ENCODE measurements around the gene MMP28.

MMP28 gene

DNA sequence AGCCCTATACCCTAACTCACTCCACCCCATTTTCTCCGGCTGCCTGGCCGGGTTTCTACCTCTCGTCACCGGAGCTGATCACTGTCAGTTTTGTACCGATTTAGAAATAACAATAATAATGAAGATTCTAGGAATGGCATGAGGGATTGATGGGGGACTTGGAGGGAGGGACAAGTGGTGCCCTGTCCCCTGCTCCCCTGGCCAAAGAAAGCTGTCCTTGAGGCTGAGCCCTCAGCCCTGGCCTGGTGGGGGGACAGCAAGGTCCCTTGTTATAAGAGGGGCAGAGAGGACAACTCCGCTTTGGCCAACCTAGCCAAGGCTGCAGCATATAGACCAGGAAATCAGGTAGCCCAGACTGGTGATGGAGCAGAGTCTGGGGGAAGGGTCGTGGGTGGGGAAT is 52.9 kb downstream of the MMP28 start:
- no peak for DNase-seq

DNA sequence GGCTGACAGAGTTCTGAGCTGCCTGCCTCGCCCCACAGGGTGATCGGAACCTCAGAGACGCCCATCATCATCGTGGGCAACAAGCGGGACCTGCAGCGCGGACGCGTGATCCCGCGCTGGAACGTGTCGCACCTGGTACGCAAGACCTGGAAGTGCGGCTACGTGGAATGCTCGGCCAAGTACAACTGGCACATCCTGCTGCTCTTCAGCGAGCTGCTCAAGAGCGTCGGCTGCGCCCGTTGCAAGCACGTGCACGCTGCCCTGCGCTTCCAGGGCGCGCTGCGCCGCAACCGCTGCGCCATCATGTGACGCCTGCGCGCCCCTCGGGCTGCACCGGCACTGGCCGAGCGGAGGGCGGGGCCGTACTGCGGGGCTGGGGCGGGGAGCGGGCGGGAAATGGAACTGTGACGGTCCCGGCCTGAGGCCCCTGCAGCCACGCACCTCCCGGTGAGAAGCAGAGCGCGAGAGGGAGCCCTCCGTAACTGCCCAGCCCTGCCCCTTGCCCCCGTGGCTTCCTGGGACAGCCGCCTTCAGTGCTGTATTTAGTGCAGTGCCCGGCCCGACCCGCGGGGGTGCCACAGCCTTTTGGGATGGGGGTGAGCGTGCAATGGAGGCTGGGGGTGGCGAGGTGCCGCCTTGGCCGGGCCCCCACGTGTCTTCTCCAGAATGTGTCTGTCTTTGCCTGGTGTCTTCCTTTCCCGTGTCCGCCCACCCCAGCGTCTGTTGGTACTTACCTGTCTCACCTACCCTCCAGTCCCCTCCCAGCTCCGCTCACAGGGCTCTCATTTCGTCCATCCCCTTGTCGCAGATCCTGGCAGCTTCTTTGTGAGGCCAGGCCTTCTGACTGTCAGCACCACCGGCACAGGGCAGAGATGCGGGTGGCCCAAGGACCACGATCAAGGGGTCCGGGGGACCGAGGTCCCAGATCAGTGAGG is 54.2 kb downstream of the MMP28 start:
- DNase-seq: no peak

DNA sequence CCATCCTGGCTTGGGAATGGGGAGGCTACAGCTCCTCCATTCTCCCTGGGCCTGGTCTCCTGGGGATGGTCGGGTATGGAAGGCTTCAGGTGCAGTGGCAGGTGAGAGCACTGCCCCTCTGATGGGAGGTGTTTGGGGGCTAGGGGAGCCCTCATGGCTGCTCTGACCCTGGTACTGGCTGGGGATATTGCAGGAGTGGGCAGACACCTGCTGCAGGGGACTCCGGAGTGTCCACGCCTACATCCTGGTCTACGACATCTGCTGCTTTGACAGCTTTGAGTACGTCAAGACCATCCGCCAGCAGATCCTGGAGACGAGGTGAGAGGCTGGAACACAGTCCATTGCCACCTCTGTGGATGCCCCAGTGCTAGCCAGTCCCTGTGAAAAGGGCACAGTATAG is 55.2 kb downstream of the MMP28 start:
- DNase-seq: no peak

DNA sequence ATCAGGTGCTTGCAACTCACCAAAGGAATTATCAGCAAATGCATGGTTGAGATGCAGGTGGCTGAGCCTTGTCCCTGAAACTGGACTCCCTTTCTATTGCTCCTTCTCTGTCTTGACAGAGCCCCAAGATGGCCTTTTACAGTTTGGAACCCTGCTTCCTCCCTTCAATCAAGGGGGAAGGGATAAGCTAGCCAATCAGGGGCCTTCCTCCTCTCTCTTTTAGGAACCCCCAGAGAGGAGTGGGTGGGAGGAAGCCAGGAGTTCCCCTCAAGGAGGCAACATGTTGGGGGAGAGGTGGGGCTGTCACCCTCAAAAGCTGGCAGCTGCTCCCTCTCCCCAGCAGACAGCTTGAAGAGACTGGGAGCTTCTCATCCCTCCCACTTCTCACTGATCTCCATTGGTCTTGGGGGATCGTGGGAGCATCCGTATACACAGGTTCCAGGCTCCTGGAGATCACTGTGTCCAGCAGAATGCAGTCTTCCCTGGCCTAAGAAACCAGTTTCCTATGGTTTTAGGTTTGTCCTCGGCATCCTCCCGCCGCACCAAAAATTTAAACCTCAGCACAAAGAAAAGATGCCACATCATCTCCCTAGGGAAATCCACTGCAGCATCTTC is 56.8 kb downstream of the MMP28 start:
- DNase-seq: no peak

DNA sequence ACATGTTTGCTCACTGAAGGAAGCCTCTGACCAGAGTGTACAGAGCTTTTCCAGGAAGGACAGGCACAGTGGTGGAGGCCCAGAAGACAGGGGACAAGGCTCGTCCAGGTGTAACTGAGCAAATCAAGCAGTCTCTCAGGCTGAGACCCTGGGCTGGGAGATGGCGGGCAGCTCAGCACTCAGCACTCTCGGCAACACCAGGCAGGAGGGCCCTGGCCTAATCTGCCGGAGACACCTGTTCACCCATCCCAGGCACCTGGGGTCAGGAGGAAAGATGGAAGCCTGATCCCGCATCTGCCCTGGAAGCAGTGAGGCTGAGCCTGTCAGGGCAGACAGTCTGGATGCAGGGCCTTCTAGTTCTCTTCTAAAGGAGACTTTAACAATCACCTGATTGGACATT is 59.2 kb downstream of the MMP28 start:
- no peak for DNase-seq

DNA sequence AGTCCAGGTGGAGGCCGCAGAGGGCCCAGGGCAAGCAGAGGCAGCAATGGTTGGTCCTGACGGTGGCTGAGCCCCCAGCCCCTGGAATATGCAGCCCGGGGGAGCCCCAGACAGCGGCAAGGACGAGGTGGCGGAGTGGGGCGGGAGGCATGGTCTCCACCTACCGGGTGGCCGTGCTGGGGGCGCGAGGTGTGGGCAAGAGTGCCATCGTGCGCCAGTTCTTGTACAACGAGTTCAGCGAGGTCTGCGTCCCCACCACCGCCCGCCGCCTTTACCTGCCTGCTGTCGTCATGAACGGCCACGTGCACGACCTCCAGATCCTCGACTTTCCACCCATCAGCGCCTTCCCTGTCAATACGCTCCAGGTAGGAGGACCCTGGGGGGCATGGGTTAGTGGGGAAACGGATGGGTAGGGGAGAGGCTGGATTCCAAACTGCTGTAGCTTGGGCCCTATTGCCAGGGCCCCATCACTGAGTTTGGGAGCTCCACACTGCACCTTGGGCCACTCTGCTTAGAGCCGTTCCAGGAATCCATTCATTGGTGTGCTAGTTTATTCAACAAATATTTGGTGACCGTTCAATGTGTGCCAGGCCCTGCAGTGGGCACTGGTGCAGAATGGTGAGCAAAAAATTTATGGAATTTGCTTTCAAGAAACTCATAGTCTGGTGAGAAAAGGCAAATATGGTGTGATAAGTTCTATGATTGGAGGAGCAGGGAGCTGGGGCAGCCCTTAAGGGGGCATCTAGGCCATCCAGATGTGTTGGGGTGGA is 60.2 kb downstream of the MMP28 start:
- no peak for DNase-seq

DNA sequence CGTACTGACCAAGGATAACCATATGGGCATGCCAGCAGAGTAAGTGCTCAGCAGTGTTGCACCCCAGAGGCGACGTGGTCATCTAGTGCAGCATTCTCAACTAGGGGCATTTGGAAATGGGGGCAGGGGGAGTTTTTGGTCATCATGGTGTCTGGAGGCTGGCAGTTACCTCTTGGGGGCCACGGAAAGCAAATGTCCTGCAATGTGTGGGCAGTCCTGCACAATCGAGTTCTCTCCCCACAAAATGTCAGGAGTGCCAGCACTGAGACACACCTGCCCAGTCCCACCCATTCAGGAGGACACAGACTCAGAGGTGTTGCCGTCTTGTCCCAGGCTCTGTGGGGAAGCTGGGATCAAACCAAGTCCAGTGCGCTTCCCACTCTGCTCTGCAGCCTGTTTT is 61.0 kb downstream of the MMP28 start:
- no peak for DNase-seq

DNA sequence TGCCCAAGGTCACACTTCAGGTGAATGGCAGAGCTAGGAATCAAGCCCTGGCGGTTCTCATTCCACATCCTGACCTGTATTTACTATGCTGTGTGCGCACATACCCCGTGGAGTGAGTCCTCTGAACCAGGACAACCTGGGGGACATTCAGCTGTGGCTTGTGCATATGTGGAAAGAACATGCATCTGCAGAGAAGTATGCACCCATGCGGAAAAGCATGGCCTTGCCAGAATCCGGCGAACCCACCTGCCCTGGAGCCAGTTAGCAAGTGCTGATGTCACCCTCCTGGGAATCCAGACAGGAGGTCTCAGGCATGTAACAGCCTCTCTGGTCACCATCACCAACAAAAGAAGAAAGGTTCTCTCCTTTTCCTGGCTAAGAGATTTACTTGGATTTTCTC is 62.1 kb downstream of the MMP28 start:
- DNase-seq: no peak

DNA sequence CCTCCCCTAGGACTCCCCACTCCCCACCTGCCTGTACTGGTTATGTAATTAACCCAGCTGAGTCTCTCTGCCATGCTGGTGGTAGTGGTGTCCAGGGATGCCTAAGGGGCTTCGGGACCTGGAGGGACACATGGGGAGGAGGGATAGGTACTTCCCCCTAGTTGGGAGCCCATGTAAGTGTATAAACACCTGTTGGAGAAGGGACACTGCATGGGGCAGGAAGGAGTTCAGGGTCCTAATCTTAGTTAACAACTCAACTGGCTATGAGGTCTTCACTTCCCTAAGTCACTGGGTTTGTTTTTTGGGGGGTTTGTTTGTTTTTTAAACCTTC is 62.7 kb downstream of the MMP28 start:
- DNase-seq: no peak

DNA sequence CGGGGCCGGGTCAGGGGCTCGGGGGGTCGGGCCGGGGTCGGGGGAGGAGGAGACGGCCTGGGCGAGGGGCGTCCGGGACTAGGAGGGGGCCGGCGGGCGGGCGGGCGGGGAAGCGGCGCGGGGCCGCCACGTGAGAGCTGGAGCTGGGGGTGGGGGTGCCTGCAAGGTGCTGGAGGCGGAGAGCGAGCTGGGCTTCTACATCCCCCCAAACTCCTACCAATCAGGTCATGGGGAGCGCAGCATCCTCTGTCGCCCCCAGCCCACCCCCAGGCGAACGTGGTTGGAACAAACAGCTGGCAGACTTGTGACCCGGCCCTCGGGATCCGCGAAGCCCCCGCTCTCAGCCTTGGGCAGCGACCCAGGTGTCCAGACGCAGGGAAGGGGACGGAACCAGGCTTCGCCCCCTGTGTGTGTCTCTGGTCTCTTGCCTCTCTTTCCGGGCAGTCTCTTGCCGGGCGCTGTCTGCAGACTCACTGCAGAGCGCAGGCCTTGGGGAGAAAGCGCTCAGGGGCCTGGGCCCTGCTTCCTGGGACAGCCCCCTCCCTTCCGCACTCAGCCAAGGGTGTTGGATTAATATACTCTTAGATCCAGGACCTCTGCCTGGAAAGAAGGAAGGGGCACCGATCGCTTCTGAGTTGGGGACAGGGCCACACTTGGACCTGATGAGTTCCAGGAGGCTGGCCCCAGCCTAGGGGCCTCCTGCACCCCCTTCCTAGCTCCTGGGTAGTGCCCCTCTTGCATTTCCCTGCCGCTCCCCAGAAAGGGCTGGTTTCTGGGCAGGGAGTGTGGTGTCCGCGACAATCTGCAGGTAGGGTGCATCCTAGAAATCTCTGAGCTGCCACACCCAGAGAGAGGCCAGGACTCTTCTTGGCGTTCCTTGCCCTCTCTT is 63.3 kb downstream of the MMP28 start:
- no peak for DNase-seq

DNA sequence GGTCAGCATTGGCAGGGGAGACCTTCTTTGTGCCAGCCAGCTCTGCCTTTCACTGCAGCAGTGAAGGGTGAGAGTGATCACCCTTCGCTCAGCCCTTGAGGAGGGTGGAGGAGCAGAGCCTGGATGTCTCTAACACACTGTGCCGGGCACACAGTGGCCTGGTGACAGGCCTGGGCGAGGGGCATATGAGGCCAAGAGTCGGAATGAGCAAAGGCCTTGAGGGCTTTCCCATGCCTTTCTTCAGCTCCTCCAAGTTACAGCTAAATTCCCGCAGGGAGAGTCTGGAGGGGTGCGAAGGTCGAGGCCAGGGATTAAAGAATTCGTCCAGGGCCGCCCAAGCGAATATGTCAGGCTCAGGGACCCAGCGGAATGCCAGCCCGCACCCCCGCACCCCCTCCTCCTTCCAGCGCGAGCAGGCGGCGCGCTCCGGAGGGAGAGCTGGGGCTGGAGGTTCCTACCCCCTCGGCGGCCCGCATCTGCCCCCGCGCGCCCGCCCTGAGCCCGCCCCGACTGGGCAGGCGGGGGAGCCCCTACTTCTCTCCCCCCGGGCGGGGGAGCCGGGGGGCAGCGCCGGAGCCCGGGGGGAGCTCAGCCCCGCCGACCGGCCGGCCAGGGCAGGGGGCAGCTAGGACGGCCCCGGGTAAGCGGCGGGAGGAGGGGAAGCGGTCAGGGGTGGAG is 64.1 kb downstream of the MMP28 start, which contains the start of gene RASL10B:
RASL10B (plus strand) TSS at position 401 of the 678 bp plus-strand sequence. CDS start 3,546 bp downstream, outside the sequence.
- no peak for DNase-seq

DNA sequence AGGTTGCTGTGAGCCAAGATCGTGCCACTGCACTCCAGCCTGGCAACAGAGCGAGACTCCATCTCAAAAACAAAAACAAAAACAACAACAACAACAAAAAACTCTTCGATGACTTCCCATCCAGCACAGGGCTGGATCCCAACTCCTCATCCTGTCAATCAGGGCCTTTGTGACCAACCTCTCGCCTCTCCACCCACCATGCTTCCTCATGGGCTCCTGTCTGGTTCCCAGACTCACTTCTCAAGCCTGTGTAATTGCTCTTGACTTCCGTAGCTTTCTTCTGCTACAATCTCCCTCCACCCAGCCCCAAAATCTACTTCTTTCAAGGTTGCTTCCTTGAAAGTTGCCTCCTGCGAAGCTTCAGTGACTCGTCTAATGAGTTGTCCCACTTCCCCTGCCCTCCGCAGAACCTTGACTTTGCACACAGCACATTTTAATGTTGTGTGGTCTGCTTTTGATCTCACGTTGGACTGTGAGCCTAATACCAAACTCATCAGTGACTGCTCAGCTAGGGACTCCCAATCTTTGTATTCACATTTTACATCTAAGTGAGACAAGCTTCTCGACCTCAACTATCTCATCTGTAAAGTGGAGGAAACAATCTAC is 64.9 kb downstream of the MMP28 start:
- no peak for DNase-seq

DNA sequence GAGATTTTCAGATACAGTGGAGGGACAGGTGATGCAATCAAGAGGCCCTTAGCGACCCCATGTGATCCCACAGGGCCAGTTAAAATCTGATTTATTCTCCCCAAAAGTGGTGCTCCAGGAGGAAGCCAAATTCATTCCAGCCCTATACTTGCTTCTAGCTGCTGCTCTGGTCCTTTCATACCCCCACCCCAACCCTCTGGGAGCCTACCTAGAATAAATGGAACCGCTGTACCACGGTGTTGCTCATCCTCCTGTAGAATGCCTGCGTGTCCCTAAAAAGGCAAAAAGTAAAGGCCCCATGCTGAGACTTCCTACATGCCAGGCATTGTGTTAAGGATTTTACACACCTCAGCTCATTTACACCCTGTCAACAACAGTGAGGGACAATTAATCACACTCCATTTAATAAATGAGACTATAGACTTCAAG is 66.0 kb downstream of the MMP28 start:
- DNase-seq: no peak

DNA sequence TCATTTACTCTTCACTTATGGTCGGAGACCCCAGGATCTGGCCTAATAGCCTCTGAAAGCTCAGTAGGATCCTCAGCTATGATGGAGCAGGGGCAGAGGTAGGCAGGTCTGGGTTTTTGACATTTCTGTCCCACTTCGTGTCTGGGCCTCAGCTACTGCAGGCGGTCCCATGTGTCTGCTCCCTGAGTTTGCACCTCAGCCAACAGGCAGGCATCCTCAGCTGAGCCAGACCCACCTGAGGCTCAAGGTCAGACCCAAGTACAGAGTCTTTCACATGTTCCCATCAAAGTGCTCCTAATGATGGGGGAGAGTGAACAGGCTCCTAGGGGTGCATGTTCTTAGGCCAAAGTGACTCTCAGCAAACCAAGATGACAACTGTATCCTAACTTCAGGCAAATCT is 66.9 kb downstream of the MMP28 start:
- no peak for DNase-seq

DNA sequence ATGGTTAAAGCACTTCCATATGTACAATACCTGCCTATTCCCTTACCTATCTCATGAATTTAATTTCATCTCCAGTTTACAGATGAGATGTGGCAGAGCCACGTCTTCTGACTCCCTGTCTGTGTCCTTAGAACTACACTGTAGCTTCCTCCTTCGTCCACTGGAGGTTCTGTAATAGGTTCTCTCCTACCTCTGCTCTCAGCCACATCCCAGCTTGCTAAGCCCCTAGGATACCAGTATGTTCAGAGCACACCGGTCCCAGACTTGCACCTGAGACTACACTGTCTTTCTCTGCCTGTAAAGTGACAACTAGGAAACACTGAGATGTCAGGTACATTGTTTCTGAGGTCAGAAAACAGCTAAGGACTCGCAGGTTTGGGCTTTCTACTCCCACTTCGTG is 67.8 kb downstream of the MMP28 start:
- DNase-seq: no peak

DNA sequence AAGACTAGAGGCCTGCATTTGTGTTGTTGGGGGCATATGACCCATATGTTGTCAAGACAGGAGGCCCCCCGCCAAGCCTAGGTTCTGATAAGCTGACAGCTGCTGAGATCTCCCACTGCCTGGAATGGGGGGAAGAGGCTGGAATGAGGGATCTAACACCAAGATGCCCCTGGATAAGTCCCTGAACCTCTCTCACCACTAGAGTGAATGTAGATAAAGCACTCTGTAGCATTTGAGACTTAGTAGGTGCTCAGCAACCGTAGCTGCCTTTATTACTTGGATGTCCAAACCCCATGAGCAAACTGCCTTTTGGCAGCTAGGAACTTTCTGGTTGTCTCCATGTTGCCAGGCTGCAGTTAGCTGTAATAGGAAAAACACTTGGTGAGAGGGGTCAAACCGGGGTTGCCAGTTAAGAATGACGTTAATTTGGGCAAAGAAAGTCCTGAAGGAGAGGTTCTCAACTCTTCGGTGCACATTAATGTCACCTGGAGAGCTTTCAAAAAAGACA is 68.4 kb downstream of the MMP28 start:
- DNase-seq: no peak

DNA sequence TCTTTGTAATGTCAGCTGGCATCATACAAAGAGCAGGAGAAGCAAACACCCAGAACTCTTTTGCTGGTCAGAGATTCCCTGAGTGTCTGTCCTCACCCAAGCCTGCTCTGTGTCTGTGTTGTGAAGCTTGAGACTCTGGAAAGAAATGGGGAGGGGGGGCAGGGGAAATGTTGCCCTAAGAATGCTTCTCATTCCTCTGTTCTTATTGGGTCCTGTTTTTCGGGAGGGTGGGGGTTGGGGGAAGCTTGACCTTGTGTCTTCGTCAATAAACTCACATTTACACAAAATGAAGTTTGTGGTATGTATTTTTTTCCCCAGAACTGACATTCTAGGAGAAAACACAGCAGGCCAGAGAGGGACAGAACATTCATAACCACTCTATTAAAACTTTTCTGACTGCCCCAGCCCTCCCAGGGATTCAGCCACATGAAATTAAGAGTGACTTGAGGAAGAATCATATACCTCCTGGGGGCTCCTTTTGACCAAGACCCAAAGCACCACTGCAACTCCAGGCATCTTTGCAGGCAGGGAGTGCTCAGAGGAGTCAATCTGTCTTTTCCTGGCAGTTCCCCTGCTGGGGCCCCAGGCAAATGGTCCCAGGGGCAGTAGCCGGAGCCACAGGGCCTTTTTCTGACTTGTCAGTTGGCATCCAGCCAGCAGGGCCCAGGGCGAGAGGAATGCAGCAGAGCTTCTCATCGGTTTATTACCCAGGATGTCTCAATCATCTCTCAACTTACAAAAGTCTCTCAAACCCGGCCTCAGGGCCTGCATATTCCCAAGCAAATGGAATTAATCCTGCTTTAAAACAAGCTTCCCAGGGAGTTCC is 69.1 kb downstream of the MMP28 start:
- DNase-seq: no peak

DNA sequence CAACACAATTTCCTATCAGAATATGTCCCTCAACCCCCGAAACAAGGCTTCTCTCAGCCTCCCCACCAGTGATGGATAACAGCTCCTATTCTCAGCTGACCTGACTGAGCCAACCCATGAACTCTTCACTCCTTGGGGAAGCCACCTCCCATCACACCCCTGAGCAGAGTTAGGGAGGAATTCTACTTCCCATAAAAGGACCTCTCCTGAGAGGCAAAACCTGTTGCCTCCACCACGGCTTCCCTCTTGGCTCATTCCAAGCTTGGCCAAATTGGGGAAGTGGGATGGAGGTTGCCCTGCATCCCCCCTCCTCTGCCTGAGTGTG is 69.7 kb downstream of the MMP28 start:
- no peak for DNase-seq

DNA sequence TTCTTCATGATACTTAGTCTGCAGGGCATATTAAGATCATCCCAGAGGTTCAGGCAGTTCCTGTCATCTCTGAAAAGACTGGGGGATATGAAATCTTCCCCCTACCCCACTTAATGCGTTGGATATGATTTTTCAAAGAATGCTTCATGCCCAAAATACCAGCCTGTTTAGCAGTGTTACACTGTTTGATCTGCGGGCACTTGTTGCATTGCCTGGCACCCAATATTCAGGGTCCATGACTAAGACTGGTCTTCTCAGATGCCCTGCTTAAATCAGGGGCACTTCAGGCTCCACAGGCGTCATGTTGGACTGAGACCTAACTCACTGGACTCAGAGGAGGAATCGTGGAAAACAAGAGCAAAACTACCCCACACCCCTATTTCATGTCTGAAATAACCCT is 70.4 kb downstream of the MMP28 start:
- no peak for DNase-seq

DNA sequence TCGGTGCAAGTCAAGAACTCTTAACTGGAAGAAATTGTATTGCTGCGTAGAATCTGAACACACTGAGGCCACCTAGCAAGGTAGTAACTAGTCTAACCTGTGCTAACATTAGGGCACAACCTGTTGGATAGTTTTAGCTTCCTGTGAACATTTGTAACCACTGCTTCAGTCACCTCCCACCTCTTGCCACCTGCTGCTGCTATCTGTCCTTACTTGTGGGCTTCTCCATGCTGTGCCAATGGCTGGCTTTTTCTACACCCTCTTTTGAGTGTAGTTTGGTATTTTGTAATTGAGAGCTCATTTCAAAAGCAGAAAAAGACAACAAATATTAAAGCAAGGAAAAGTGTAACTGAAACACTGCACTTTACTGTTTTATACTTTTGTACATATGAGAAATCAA is 71.7 kb downstream of the MMP28 start:
- DNase-seq: no peak

DNA sequence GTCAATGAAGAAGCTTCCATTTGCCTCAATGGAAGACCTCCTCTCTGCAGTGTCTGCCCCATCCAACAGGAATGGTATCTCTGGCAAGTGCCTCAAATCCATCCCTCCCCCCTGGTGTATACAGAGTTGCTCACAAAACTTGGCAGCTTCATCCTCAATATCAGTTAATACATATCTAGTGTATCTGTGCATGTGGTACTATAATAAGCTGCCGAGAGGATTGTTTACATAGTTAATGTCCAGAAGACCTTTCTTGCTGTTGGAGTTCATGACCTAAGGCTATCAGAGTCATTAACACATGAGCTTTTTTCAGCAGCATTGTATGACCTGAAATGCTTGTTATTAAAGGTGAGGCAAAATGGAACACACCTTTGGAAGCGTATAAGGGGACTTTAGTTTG is 78.0 kb downstream of the MMP28 start:
- no peak for DNase-seq
